Ishikawa (cell line): ENCODE data around the gene DAZAP2.

Experiments used
- CEBPB ChIP-seq: IDR thresholded peaks from 2 replicates; pipeline ENCODE4 v1.6.1; 2012
- CREB1 ChIP-seq: IDR thresholded peaks from 2 replicates; pipeline ENCODE4 v1.6.1; 2012; ENCODE audit warnings: low read depth
- EGR1 ChIP-seq: IDR thresholded peaks from 2 replicates; pipeline ENCODE4 v1.6.1; 2012
- EP300 ChIP-seq: IDR thresholded peaks from 2 replicates; pipeline ENCODE4 v1.6.1; 2012; ENCODE audit warnings: borderline replicate concordance
- FOXM1 ChIP-seq: IDR thresholded peaks from 2 replicates; pipeline ENCODE4 v1.6.1; 2012; ENCODE audit warnings: low read depth, borderline replicate concordance
- NFIC ChIP-seq: IDR thresholded peaks from 2 replicates; pipeline ENCODE4 v1.6.1; 2012
- RAD21 ChIP-seq: IDR thresholded peaks from 2 replicates; pipeline ENCODE4 v1.6.1; 2012; ENCODE audit warnings: low read depth
- TAF1 ChIP-seq: IDR thresholded peaks from 2 replicates; pipeline ENCODE4 v1.6.1; 2012; ENCODE audit warnings: low read depth, mild to moderate bottlenecking
- TCF12 ChIP-seq: IDR thresholded peaks from 2 replicates; pipeline ENCODE4 v1.6.1; 2012; ENCODE audit warnings: low read depth
- TEAD4 ChIP-seq: IDR thresholded peaks from 2 replicates; pipeline ENCODE4 v1.6.1; 2012
- YY1 ChIP-seq: IDR thresholded peaks from 2 replicates; pipeline ENCODE4 v1.6.1; 2012; ENCODE audit warnings: low read depth
- ZBTB7A ChIP-seq: IDR thresholded peaks from 2 replicates; pipeline ENCODE4 v1.6.1; 2012; ENCODE audit warnings: low read depth
- TF ChIP-seq, protein P1 (sequence below): IDR thresholded peaks from 2 replicates; pipeline ENCODE4 v1.6.1; 2012; ENCODE audit warnings: low read depth, mild to moderate bottlenecking
- TF ChIP-seq, protein P2 (sequence below): IDR thresholded peaks from 2 replicates; pipeline ENCODE4 v1.6.1; 2012
- TF ChIP-seq, protein P3 (sequence below): IDR thresholded peaks from 2 replicates; pipeline ENCODE4 v1.6.1; 2012

Gene DAZAP2

DNA sequence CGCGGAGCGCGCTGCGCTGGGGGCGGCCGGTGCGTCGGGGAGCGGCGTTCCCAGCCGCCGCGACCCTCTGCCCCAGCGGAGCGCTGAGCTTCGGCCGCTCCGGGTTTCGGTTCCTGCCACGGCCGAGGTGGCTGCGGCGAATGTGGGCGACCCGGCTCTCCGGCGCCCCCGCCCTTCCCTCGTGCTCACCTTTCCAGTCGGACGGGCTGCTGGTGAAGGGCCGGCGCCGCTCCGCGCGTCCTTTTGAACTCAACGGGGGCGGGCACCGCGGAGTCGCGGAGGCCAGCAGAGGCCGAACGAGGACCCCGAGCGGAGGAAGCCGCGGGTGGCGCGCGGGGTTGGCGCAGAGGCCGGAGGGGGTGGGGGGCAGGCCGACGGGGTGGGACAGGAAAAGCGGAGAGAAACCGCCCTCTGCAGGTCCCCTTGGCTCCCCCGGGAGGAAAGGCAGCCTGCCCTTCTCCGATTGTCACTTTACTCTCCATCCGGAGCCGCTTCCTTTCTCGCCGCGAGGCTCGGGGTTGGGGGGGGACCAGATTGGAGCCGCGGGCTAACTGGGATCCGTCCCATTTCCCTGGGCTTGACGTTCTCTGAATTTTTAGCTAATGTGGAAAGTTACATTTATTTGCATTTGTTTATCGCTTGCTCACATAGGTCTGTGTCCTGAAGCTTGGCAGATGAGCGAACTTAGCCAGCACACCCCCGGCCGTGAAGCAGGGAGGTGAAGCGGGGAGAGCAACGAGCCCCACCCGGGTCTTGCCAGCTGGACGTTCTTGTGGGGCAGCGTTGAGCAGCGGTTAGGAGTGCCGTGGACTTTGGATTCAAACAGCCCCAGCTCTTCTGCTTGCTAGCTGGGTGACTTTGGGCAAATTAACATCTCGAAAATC is 31.7 kb downstream of the DAZAP2 start, which contains the start of gene SMAGP:
Gene SMAGP (minus strand): TSS at position 349 of the 884 bp plus-strand sequence. CDS start 1,137 bp downstream, outside the sequence.
- TF ChIP-seq FOXM1 (0 out of 2 replicates have a peak, but pooled peaks have one; percentile 35), ZBTB7A (peak; percentile 95), NFIC (no peak), EGR1 (peak; percentile 86), TCF12 (peak; percentile 71; the same call in 1 of the 2 replicates), TEAD4 (peak; percentile 61), TAF1 (no peak; the same call in 1 of the 2 replicates), RAD21 (no peak), CEBPB (peak; percentile 18; the same call in 1 of the 2 replicates), CREB1 (no peak), EP300 (peak; percentile 55; the same call in 1 of the 2 replicates), YY1 (no peak)
- TF ChIP-seq, protein P1, sequence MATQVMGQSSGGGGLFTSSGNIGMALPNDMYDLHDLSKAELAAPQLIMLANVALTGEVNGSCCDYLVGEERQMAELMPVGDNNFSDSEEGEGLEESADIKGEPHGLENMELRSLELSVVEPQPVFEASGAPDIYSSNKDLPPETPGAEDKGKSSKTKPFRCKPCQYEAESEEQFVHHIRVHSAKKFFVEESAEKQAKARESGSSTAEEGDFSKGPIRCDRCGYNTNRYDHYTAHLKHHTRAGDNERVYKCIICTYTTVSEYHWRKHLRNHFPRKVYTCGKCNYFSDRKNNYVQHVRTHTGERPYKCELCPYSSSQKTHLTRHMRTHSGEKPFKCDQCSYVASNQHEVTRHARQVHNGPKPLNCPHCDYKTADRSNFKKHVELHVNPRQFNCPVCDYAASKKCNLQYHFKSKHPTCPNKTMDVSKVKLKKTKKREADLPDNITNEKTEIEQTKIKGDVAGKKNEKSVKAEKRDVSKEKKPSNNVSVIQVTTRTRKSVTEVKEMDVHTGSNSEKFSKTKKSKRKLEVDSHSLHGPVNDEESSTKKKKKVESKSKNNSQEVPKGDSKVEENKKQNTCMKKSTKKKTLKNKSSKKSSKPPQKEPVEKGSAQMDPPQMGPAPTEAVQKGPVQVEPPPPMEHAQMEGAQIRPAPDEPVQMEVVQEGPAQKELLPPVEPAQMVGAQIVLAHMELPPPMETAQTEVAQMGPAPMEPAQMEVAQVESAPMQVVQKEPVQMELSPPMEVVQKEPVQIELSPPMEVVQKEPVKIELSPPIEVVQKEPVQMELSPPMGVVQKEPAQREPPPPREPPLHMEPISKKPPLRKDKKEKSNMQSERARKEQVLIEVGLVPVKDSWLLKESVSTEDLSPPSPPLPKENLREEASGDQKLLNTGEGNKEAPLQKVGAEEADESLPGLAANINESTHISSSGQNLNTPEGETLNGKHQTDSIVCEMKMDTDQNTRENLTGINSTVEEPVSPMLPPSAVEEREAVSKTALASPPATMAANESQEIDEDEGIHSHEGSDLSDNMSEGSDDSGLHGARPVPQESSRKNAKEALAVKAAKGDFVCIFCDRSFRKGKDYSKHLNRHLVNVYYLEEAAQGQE = 0 out of 2 replicates have a peak, but pooled peaks have one; percentile 15
- TF ChIP-seq, protein P2, sequence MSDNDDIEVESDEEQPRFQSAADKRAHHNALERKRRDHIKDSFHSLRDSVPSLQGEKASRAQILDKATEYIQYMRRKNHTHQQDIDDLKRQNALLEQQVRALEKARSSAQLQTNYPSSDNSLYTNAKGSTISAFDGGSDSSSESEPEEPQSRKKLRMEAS = peak; percentile 100
- TF ChIP-seq, protein P3, sequence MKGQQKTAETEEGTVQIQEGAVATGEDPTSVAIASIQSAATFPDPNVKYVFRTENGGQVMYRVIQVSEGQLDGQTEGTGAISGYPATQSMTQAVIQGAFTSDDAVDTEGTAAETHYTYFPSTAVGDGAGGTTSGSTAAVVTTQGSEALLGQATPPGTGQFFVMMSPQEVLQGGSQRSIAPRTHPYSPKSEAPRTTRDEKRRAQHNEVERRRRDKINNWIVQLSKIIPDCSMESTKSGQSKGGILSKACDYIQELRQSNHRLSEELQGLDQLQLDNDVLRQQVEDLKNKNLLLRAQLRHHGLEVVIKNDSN = peak; percentile 32; the same call in 1 of the 2 replicates

DNA sequence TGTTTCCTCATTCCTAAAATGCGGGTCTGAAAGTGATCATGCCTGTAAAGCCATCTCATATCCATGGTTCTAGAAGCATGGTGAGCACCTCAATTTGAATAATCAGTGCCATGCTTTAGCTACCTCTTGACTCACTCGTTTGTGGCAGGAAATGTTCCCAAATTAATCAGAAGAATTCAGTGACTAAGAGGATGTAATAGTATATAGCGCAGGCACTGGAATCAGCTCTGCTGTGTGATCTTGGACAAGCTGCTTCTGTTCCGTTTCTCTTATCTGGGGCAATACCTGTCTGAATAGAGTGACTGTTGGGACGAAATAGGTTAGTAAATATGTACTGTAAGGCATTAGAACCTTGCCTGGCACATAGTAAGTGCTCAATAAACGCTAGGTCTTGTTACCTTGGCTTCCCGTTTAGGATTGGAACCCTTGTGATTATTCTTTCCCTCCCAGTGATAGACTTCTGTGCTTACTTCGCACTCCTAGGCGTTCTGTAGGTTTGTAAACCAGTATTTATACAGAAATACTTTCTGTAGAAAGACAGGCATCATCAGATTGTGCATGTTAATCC is 32.4 kb downstream of the DAZAP2 start:
- TF ChIP-seq CREB1 = no peak
- TF ChIP-seq, protein P3 = no peak
- no peak for TF ChIP-seq ZBTB7A
- no peak for TF ChIP-seq EGR1
- TF ChIP-seq CEBPB = no peak
- TF ChIP-seq, protein P1 = no peak
- no peak for TF ChIP-seq TCF12
- no peak for TF ChIP-seq TAF1
- TF ChIP-seq, protein P2 = no peak
- no peak for TF ChIP-seq YY1
- no peak for TF ChIP-seq FOXM1

DNA sequence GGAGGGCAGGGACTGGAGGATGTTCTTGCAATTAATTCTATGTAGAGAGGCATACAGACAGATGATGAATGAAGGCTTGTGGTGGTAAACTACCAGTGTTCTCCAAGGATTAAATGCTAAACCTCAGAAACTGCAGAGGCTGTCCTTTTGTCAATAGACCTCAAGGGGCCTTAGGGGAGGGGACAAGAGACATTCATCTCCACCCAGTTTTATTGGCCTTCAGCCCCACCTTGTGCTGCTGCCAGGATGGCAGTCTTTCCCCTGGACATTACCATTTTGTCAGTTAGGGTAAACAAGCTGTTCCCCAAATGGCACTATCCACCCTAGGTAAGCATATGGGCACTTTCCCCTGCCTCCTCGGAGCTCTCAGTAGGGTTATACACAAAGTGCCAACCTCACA is 36.5 kb downstream of the DAZAP2 start:
- TF ChIP-seq TAF1 (no peak), CREB1 (no peak), TEAD4 (no peak), RAD21 (no peak), FOXM1 (no peak), ZBTB7A (no peak), YY1 (no peak), NFIC (no peak), EP300 (no peak), CEBPB (no peak)
- TF ChIP-seq, protein P2 = no peak
- TF ChIP-seq, protein P3 = no peak
- TF ChIP-seq, protein P1 = no peak
